Pons (tissue), 1 donor: ENCODE data around the gene KIAA0753.

ENCODE experiments used
- DNase-seq: peaks from one replicate; pipeline ENCODE4 v3.0.0-alpha.2; 2016; ENCODE audit warnings: low spot score

The KIAA0753 gene

DNA sequence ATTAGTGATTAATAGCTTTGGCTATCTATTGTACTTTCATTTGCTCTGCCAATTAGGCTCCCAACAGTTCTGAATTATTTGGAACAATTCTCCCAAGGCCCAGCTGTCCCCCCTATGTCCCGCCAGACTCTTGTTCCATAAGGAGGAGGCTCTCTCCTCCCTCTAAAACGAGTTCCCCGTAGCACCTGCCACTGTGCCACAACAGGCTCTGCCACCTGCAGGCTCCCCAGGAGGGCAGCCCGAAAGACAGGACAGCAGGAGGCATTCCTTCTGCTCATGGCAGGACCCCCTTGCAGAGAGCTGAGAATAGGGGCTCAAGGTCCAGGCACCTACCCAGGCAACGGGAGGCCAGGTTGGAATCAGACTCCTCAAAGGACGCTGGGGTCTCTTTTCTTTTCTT is 93.2 kb downstream of the KIAA0753 start:
- no peak for DNase-seq

DNA sequence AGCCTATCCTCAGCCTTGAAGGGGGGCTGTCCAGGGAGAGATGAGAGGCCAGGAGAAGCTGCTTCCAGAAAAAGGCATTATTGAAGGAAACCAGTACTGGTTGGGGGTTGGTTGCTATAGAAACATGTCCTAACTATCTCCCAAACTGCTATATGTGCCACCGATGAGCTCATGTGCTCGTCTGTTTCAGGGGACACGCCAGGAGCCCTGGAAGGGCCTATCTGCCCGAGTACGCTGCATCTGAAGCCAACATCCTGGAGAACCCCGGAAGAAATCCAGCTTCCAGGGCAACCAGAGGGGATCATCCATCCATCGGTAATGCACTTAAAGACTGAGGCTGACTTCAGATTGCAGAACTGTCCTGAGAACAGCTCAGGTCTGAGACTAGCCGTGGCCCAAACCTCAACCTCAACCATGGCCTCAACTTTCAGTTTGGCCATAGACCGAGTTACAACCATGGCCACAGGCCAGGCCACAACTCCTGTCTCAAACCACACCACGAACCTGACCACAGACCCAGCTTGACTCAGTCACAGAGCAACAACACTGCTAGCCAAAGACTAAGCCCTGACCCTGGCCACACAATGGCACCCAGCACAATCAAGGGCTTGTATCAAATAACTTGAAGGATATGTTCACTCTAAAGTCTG is 94.3 kb downstream of the KIAA0753 start:
- no peak for DNase-seq

- no peak for DNase-seq
Measured at GRCh38 chr17:6545291-6545690, 95.2 kb downstream of the KIAA0753 start.

DNA sequence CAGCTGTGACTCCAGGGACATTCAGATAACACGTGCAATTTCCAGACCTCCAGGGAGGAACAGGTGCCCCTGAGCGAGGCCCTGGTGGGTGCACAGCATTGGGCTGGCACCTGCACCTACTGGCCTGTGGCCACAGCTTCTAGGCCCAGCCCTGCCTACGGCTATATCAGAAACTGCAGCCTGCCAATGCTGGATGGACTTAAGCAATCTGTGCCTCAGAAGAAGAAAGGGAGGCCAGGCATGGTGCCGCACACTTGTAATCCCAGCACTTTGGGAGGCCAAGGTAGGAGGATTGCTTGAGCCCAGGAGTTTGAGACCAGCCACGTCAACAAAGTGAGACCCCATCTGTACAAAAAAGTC is 96.5 kb downstream of the KIAA0753 start:
- no peak for DNase-seq

DNA sequence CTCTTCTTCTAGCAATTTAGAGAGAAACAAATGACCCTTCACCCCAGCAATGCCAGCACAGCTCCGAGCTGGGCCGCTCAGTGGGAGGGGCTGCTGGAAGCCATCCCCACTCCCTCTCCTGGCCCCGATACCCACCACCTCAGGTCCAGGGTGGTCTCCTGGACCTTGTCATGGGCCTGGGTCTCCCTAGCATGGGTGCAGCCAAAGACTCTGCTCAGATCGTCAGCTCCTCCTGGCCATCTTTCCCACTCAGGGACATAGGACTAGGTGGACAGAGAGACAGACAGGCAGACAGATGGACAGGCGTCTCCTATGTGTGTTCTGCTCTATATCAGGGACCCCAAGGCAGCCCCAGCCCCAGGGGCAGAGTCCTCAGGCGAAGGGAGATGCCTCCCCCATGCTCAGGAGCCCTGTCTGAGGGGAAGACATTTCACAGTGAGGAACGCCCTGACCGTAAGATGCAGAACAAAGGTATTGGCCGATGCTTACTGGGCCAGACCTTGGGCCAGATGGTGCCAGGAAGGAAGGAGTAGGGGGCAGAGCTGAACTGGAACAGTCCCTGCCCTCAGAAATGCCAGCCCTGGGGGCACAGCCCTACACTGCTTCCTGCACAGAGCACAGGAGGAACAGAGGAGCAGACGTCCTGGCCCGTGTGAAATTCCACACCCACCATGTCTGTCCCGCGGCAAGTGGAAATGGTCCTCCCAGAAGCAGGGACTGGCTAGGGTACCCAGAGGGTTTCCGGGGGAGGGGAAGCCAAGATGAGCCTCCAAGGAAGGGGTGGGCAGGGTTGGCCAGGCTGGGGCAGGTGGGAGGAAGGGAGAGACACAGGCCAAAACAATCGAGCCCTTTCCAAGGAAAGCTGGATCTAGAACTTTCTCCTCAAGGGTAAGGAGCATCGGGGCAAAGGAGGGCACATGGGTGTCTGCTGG is 97.2 kb downstream of the KIAA0753 start:
- no peak for DNase-seq

DNA sequence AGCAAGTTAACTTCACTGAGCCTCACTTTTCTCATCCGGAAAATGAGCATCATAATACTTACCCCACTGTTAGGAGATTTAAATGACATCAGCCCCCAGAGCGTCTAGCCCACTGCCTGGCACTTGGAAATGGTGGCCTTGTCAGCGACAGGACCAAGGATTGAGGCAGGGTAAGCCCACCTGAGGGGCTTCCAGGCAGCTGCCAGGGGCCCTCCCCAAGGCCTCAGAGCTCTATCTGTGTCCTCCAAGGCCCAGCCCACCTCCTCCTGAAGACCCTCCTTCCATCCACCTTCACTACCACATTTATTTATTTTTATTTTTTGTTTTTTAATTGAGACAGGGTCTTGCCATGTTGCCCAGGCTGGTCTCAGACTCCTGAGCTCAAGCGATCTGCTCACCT is 97.9 kb downstream of the KIAA0753 start:
- no peak for DNase-seq

DNA sequence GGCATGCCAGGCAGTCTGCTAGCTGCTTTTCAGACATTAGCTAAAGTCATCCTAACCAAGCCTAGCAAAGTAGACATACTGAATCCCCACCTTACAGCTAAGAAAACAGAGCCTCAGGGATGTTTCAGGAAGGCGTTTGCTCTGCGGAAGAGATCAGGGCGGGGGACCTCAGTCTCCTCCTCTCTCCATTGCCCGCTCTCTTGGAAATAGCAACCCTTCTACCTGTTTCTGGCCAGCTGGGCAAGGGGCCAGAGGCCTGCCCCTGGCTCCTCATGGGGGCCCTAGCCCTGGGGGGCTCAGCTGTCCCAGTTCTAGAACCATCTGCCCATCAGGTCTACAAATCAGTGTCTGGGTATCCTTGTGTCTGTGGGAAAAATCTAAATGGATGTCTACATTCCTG is 98.6 kb downstream of the KIAA0753 start:
- DNase-seq = no peak

DNA sequence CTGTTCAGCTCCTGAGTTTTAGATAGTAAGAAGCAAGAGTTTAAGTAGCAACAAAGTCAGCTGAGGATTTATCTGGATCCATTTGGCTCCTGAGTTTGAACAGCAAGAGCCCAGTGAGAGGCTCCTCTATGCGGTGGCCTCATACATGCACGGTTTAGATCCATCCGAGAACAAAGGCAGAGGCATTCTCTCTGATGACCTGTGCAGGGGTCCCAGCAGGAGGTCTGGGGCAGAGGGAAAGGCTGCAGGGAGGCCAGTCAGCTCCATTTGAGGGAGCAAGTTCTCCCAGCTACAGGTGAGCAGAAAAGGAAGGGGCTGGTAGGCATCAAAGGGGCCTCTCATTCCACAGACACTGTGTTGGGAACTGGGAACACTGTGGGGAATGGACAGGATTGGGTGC is 100.6 kb downstream of the KIAA0753 start:
- DNase-seq = no peak

DNA sequence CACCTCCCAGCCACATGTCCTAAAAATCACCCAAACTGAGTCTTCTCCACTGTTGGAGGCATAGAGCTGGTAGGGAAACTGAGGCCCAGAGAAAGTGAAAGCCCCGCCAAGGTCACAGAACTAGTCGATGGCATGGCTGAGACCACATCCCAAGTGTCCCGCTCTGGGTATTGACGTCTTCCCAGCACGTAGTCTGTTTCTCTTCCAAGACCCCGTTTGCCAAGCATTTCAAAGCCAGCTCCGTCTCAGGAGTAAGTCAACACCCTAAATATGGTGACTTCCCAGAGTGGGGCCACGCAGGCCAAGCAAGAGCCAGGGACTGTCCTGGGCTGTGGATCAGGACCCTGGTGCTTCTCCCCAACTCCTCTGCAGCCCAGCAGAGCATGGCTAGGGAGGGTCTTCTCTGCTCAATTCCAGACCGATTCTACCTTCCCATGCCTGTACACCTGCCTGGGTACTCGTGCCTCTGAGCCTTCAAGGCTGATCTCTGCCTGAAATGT is 103.9 kb downstream of the KIAA0753 start:
- DNase-seq = no peak

DNA sequence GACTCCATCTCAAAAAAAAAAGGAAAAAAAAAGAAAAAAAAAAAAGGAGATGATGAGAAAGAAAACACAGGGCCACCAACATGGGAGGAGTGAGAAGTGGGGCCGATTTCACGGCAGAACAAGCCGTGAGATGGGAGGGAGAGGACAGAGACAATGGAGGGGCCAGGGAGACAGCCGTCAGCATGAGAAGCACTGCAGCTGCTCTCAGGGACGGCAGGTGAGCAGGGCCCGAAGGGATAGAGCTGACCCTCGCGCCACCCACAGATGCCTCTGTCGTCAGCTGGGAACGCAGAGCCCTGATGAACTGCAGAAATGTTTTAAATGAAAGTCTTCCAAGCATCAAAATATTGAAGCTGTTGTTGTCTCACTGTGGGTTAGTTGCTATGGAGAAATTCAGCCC is 104.5 kb downstream of the KIAA0753 start:
- no peak for DNase-seq

GRCh38 chr17:6534846-6535514 is 105.5 kb downstream of the KIAA0753 start:
- DNase-seq = no peak

DNA sequence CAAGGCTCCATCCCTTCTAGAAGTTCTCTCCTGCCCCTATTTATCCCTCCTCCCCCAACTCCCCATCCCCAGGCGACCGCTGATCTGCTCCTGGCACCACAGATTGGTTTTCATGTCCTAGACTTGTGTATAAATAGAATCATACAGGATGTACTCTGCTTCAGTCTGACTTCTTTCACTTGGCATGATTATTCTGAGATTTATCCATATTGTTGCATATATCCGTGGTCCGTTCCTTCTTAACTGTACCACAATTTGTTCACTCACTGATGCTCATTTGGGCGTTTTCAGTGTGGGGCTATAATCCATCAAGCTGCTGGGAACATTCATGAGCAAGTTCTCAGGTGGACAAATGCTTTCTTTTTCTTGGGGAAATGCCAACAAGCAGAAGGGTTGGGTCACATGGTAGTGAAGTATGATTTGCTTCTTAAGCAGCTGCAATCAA is 108.0 kb downstream of the KIAA0753 start:
- DNase-seq = no peak

GRCh38 chr17:6531575-6531974 is 108.9 kb downstream of the KIAA0753 start:
- DNase-seq = no peak

DNA sequence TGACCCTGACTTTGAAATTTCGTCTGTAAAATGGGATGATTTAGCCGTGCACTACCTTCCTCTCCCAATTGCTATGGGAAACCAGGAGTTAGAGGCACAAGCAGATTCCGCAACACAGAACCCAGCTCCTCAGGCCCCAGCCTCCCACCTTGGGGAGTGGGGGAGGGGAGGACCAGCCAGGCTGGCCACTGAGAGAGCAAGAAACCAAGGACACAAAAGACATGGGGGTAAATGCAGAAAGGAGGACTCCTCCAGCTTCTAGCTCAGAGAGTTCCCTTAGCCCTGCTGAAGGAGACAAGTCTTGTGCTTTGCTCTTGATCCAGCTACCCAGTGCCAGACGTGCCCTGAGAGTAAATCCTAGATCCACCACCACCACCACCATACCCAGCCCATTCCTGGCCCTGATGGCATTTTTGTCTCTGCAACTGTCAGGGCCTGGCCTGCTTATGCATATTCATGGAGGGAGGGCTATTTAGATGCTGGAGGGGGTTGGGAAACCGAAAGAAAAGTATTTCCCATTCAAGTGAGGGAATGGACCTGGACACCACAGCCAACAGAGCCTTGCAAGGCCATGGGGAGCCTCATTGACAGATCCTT is 110.1 kb downstream of the KIAA0753 start:
- DNase-seq = no peak

GRCh38 chr17:6528557-6528956 is 112.0 kb downstream of the KIAA0753 start:
- no peak for DNase-seq
